Fibroblast of lung (primary cell): Measurements from ENCODE around the gene LNPEP. TPM values are rescaled to one million over a fixed set of nuclear protein-coding genes. Genes with fewer than 3 reads are reported as not detected.
A peak's percentile ranks its signal among the peaks of the same experiment; 100 is the strongest.

Experiments used
- DNase-seq, 2 donors: peaks; one replicate each; pipeline versions ENCODE4 v3.0.0 to v3.0.0-alpha.2; 2010; ENCODE audit warnings: low read depth in 2 of 2
- H2AFZ ChIP-seq: 2 replicates; pipeline ENCODE4 v1.5.1; 2012; ENCODE audit warnings: low read length, control low read depth, inconsistent platforms
- H3K27ac ChIP-seq: 2 replicates; pipeline ENCODE4 v1.5.1; 2011; ENCODE audit warnings: low read length, control low read depth; ENCODE audit not compliant: insufficient read depth
- H3K27me3 ChIP-seq: 2 replicates; pipeline ENCODE4 v1.5.1; 2011; ENCODE audit warnings: mild to moderate bottlenecking, low read length; ENCODE audit not compliant: control insufficient read depth, insufficient read depth
- H3K36me3 ChIP-seq: 2 replicates; pipeline ENCODE4 v1.5.1; 2011; ENCODE audit warnings: low read length; ENCODE audit not compliant: control insufficient read depth, insufficient read depth
- H3K4me1 ChIP-seq: 2 replicates; pipeline ENCODE4 v1.5.1; 2011; ENCODE audit warnings: low read length; ENCODE audit not compliant: control insufficient read depth, insufficient read depth; ENCODE audit errors: extremely low read depth
- H3K4me2 ChIP-seq: 2 replicates; pipeline ENCODE4 v1.5.1; 2011; ENCODE audit warnings: low read length, control low read depth; ENCODE audit not compliant: insufficient read depth; ENCODE audit errors: extremely low read depth
- H3K4me3 ChIP-seq, 4 experiments: fragments of 200-600 bp in 1 of 4; sonication (generic) in 1 of 4; replicated peaks in 1 of 4; 2 replicates each; pipeline ENCODE4 v1.5.1; 2011 to 2016; ENCODE audit warnings: low read length in 4 of 4, low read depth in 3 of 4, mild to moderate bottlenecking in 3 of 4, control low read depth in 2 of 4, inconsistent platforms in 1 of 4, mixed read lengths in 1 of 4; ENCODE audit not compliant: insufficient read depth in 1 of 4; ENCODE audit errors: control extremely low read depth in 1 of 4
- H3K79me2 ChIP-seq: 2 replicates; pipeline ENCODE4 v1.5.1; 2012; ENCODE audit warnings: mild to moderate bottlenecking, low read length, inconsistent platforms; ENCODE audit not compliant: control insufficient read depth, insufficient read depth
- H3K9ac ChIP-seq: 2 replicates; pipeline ENCODE4 v1.5.1; 2011; ENCODE audit warnings: mild to moderate bottlenecking, low read length, control low read depth; ENCODE audit not compliant: insufficient read depth
- H3K9me3 ChIP-seq: 2 replicates; pipeline ENCODE4 v1.5.1; 2012; ENCODE audit warnings: low read depth, low read length; ENCODE audit not compliant: control insufficient read depth, insufficient read depth
- H4K20me1 ChIP-seq: 2 replicates; pipeline ENCODE4 v1.5.1; 2011; ENCODE audit warnings: low read length; ENCODE audit not compliant: control insufficient read depth, insufficient read depth; ENCODE audit errors: extremely low read depth
- CTCF ChIP-seq, 2 donors: IDR thresholded peaks in 1 of 2; conservative IDR thresholded peaks in 1 of 2; 1 replicate in 1 of 2; 2 replicates in 1 of 2; pipeline ENCODE4 v1.5.1; 2011 to 2012; ENCODE audit warnings: low read length in 2 of 2, control low read depth in 1 of 2, inconsistent platforms in 1 of 2, low read depth in 1 of 2, mild to moderate bottlenecking in 1 of 2
- EZH2 ChIP-seq: IDR thresholded peaks from 2 replicates; pipeline ENCODE4 v1.5.1; 2012; ENCODE audit warnings: low read length, control low read depth, mild to moderate bottlenecking; ENCODE audit errors: missing control alignments
- polyA plus RNA-seq, 2 donors: library from polyadenylated mRNA; depleted of rRNA in 1 of 2; stranded (reverse) in 1 of 2; unstranded in 1 of 2; fragments of >200 nt; gene quantifications; 2 replicates each; pipeline ENCODE4 v1.2.1, GENCODE V29; 2011 to 2012; ENCODE audit warnings: missing spikeins in 1 of 2
- total RNA-seq: library from RNA; depleted of rRNA; stranded (reverse); fragments of >200 nt; gene quantifications from 2 replicates; pipeline ENCODE4 v1.2.1, GENCODE V29; 2014

Gene LNPEP
- total and polyA plus RNA-seq, 2 donors (not counting 1 experiment from before 2014, with no cell fraction given), result 19.5 to 26.1 TPM

- Histone ChIP-seq H3K9me3 (no peaks in the 10 kb centered on the region), H2AFZ (no peak overlapping the region), H3K79me2 (peaks cover 11% of the 10 kb centered on the region), H3K4me3 (no peak overlapping the region), H3K27ac (no peak overlapping the region), H3K9ac (no peak overlapping the region), H3K4me1 (no peaks in the 10 kb centered on the region), H3K27me3 (no peaks in the 10 kb centered on the region), H3K36me3 (no peaks in the 10 kb centered on the region), H3K4me2 (no peak overlapping the region), H4K20me1 (no peaks in the 10 kb centered on the region)
- DNase-seq, result peak in 1 of 2 donors; percentile 36
- TF ChIP-seq EZH2 (no peak), CTCF (conservative IDR thresholded peaks at IDR 0.05 in 1 of 2, IDR thresholded peaks at IDR 0.05 in 1 of 2; ENCODE audit: low read depth in 1 of 2, low read length in 2 of 2) (no peak)
Observed at GRCh38 chr5:96952118-96952750, 16.4 kb downstream of the LNPEP start.

- no peaks in the 10 kb centered on the region for H3K9me3 ChIP-seq
- H3K27me3 ChIP-seq, result no peaks in the 10 kb centered on the region
- no peak overlapping the region for H3K9ac ChIP-seq
- no peak overlapping the region for H2AFZ ChIP-seq
- TF ChIP-seq EZH2 (no peak), CTCF (conservative IDR thresholded peaks at IDR 0.05 in 1 of 2, IDR thresholded peaks at IDR 0.05 in 1 of 2; ENCODE audit: low read depth in 1 of 2, low read length in 2 of 2) (no peak)
- H4K20me1 ChIP-seq, result no peaks in the 10 kb centered on the region
- H3K4me2 ChIP-seq, result no peak overlapping the region
- H3K4me1 ChIP-seq, result no peaks in the 10 kb centered on the region
- H3K79me2 ChIP-seq, result peaks cover 15% of the 10 kb centered on the region
- DNase-seq, result no peak
- no peaks in the 10 kb centered on the region for H3K36me3 ChIP-seq
- no peak overlapping the region for H3K27ac ChIP-seq
- no peak overlapping the region for H3K4me3 ChIP-seq
Observed at GRCh38 chr5:96952974-96953730, 17.3 kb downstream of the LNPEP start.

- Histone ChIP-seq H3K36me3 (no peaks in the 10 kb centered on the region), H3K9ac (no peak overlapping the region), H3K27ac (no peak overlapping the region), H4K20me1 (no peaks in the 10 kb centered on the region), H3K4me2 (no peak overlapping the region), H3K4me1 (no peaks in the 10 kb centered on the region), H3K9me3 (no peaks in the 10 kb centered on the region), H3K27me3 (no peaks in the 10 kb centered on the region), H3K79me2 (peaks cover 11% of the 10 kb centered on the region), H3K4me3 (no peak overlapping the region), H2AFZ (no peak overlapping the region)
- DNase-seq, result no peak
- no peak for TF ChIP-seq EZH2
- TF ChIP-seq CTCF (conservative IDR thresholded peaks at IDR 0.05 in 1 of 2, IDR thresholded peaks at IDR 0.05 in 1 of 2; ENCODE audit: low read depth in 1 of 2, low read length in 2 of 2), result no peak
Observed at GRCh38 chr5:96957254-96958049, 21.6 kb downstream of the LNPEP start.
